ENCODE results near the gene AP3D1. TPM values are rescaled to one million over a fixed set of nuclear protein-coding genes. Genes with fewer than 3 reads are reported as not detected.

Gene AP3D1
- total and polyA plus RNA-seq, 2 donors (not counting 3 experiments of a cell fraction or from before 2014, with no cell fraction given), result 130 to 137 TPM

DNA sequence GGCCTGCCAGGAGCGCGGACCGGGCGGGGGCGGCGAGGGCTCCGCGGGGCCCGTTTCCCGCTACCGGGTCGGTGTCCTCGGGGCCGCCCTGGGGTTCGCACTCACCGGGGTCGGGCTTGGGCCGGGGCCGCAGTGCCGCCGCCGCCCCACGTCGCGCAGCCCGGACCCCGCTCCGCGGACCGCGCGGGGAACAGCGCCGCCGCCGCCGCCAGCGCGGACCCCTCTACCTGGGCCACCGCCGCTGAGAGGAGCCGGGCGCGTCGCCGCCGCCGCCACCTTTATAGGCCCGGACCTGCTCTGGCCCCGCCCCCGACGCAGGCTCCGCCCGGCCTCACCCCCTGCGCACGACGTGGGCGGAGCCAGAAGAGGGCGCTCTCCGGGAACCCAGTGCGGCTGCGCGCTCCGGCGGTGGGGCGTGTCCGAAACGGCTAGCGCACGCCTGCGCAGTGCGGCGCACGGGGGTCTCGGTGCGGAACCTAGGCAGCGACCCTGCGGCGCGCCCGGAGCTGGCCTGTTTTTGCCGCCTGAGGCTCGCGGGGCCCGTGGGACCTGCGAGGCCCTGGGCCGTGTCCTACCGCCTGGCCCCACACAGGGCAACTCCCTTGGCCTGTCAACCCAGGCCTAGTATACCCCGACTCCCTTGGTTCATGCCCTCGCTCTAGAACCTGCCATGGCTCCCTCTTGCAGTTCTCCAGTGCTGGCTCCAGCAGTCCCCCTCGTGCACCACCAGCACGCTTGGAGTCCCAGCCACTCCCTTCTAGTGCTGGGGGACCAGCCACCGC, 100.2 kb downstream of the AP3D1 start, which contains the start of gene MKNK2:
Gene MKNK2, minus strand, starts transcription at position 254 of the 782 bp plus-strand sequence. CDS start 393 bp downstream, outside the sequence.
- peak within 1 kb of the TSS; percentile 82 for H3K4me2 ChIP-seq (ENCODE audit: insufficient read depth, low read length)
- H2AFZ ChIP-seq (ENCODE audit: low read depth, low read length), result peak within 1 kb of the TSS; percentile 1
- H3K4me3 ChIP-seq (replicated peaks in 1 of 3; ENCODE audit: insufficient read depth in 1 of 3, low read depth in 1 of 3, low read length in 3 of 3), result peak within 1 kb of the TSS; percentile 81 to 95 (median 81)
- H3K27ac ChIP-seq (ENCODE audit: insufficient read depth, low read depth, low read length), result no peak within 1 kb of the TSS
- H3K9ac ChIP-seq (replicated peaks; ENCODE audit: extremely low read depth, insufficient read depth, low read length), result peak within 1 kb of the TSS; percentile 67
- POLR2A ChIA-PET, result interaction anchor here (0.6 to 1.4 kb wide), 3 partner anchors 9 to 188 kb away, joined by 3 to 7 read pairs (median 5); no protein-coding TSS in a partner anchor
- peak; percentile 98 for FAIRE-seq
- H3K9me1 ChIP-seq (replicated peaks; ENCODE audit: control insufficient read depth, extremely low read depth, insufficient read depth, low read length), result no peaks in the 10 kb centered on the region
- TF ChIP-seq JUN (IDR thresholded peaks at IDR 0.05; ENCODE audit: borderline replicate concordance, insufficient read depth, insufficient read length, low read depth) (no peak), FOS (IDR thresholded peaks at IDR 0.05; ENCODE audit: borderline replicate concordance, insufficient read depth, low read length) (no peak), POLR2AphosphoS5 (IDR thresholded peaks at IDR 0.05; ENCODE audit: insufficient read depth, low read depth, low read length) (peak; percentile 100), MYC (IDR thresholded peaks at IDR 0.05; ENCODE audit: low read depth, low read length) (no peak), GATA2 (IDR thresholded peaks at IDR 0.05; ENCODE audit: insufficient read depth, insufficient read length, low read depth, low read length) (no peak), EZH2 (IDR thresholded peaks at IDR 0.05; ENCODE audit: borderline replicate concordance, low read depth, low read length, severe bottlenecking) (no peak), POLR2A (IDR thresholded peaks at IDR 0.05; ENCODE audit: low read depth, low read length) (peak; percentile 100)
- TF ChIP-seq, protein P1, sequence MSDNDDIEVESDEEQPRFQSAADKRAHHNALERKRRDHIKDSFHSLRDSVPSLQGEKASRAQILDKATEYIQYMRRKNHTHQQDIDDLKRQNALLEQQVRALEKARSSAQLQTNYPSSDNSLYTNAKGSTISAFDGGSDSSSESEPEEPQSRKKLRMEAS (IDR thresholded peaks at IDR 0.05; ENCODE audit: insufficient read depth, insufficient read length), result no peak
- TF ChIP-seq, protein P2, sequence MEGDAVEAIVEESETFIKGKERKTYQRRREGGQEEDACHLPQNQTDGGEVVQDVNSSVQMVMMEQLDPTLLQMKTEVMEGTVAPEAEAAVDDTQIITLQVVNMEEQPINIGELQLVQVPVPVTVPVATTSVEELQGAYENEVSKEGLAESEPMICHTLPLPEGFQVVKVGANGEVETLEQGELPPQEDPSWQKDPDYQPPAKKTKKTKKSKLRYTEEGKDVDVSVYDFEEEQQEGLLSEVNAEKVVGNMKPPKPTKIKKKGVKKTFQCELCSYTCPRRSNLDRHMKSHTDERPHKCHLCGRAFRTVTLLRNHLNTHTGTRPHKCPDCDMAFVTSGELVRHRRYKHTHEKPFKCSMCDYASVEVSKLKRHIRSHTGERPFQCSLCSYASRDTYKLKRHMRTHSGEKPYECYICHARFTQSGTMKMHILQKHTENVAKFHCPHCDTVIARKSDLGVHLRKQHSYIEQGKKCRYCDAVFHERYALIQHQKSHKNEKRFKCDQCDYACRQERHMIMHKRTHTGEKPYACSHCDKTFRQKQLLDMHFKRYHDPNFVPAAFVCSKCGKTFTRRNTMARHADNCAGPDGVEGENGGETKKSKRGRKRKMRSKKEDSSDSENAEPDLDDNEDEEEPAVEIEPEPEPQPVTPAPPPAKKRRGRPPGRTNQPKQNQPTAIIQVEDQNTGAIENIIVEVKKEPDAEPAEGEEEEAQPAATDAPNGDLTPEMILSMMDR (IDR thresholded peaks at IDR 0.05; ENCODE audit: extremely low read depth in 1 of 2, insufficient read depth in 1 of 2, low read depth in 1 of 2, low read length in 2 of 2), result peak; percentile 59 to 61
- CTCF ChIA-PET, result interaction anchor here (1.1 to 3.2 kb wide), 3 partner anchors 14 to 19 kb away, joined by 3 to 17 read pairs (median 3); no protein-coding TSS in a partner anchor
- H3K36me3 ChIP-seq (ENCODE audit: control insufficient read depth in 2 of 2, extremely low read depth in 1 of 2, insufficient read depth in 2 of 2, low read length in 2 of 2), result peaks cover 0 to under 1% of the 10 kb centered on the region in 2 experiments
- no peaks in the 10 kb centered on the region for H3K27me3 ChIP-seq (ENCODE audit: control insufficient read depth in 2 of 2, insufficient read depth in 2 of 2, low read length in 2 of 2)
- H4K20me1 ChIP-seq (replicated peaks; ENCODE audit: control insufficient read depth, extremely low read depth, insufficient read depth, low read length), result no peaks in the 10 kb centered on the region
- dilution Hi-C loops (cut with MboI; ENCODE audit: extremely low pct_ligation_motif_present, low sequenced_read_pairs) (no loop called here), intact Hi-C loops (cut with micrococcal nuclease) (loop anchor here (1.0 kb wide), 3 partner anchors 9 to 45 kb away; partner anchors contain the start of genes IZUMO4 and MOB3A)
- no TSS peak for BruUV-seq (replicated peaks)
- peaks cover 44% of the 10 kb centered on the region for H3K79me2 ChIP-seq (ENCODE audit: control insufficient read depth, insufficient read depth, low read length)
- peak; percentile 80 for DNase-seq (ENCODE audit: low read depth, low spot score)
- H3K4me1 ChIP-seq (ENCODE audit: control insufficient read depth, extremely low read depth, insufficient read depth, low read length), result peaks cover 29% of the 10 kb centered on the region
- no peaks in the 10 kb centered on the region for H3K9me3 ChIP-seq (replicated peaks; ENCODE audit: control insufficient read depth, insufficient read depth, low read length)

Other genes starting within 250 kb of the AP3D1 start
- 8.0 and 11.7 TPM in 2 replicates for gene ADAT3, start 246.2 kb downstream of the AP3D1 start, total RNA-seq
- gene ADAT3, start 246.2 kb downstream of the AP3D1 start, polyA plus RNA-seq, result 5.7 and 8.6 TPM in 2 replicates
- 68.2 and 72.2 TPM in 2 replicates for gene SCAMP4, start 246.2 kb downstream of the AP3D1 start, total RNA-seq
- gene SCAMP4, start 246.2 kb downstream of the AP3D1 start, polyA plus RNA-seq, result 24.4 and 29.6 TPM in 2 replicates
- gene CSNK1G2, start 210.4 kb downstream of the AP3D1 start, total RNA-seq, result 93.8 and 96.6 TPM in 2 replicates
- 110 and 134 TPM in 2 replicates for gene CSNK1G2, start 210.4 kb downstream of the AP3D1 start, polyA plus RNA-seq
- 73.1 and 78.2 TPM in 2 replicates for gene BTBD2, start 135.9 kb downstream of the AP3D1 start, total RNA-seq
- gene BTBD2, start 135.9 kb downstream of the AP3D1 start, polyA plus RNA-seq, result 59.2 and 76.1 TPM in 2 replicates
- 86.1 and 87.5 TPM in 2 replicates for gene MKNK2, start 100.3 kb downstream of the AP3D1 start, total RNA-seq
- gene MKNK2, start 100.3 kb downstream of the AP3D1 start, polyA plus RNA-seq, result 65.1 and 96.2 TPM in 2 replicates
- 52.4 and 59.7 TPM in 2 replicates for gene MOB3A, start 55.2 kb downstream of the AP3D1 start, total RNA-seq
- 46.5 and 50.7 TPM in 2 replicates for gene MOB3A, start 55.2 kb downstream of the AP3D1 start, polyA plus RNA-seq
- 1.1 and 2.0 TPM in 2 replicates for gene IZUMO4, start 54.7 kb downstream of the AP3D1 start, total RNA-seq
- 2.0 and 3.2 TPM in 2 replicates for gene IZUMO4, start 54.7 kb downstream of the AP3D1 start, polyA plus RNA-seq
- gene DOT1L, start 12.4 kb upstream of the AP3D1 start, total RNA-seq, result 42.0 and 47.0 TPM in 2 replicates
- 7.6 and 7.7 TPM in 2 replicates for gene DOT1L, start 12.4 kb upstream of the AP3D1 start, polyA plus RNA-seq
- 73.4 and 82.4 TPM in 2 replicates for gene PLEKHJ1, start 84.8 kb upstream of the AP3D1 start, total RNA-seq
- gene PLEKHJ1, start 84.8 kb upstream of the AP3D1 start, polyA plus RNA-seq, result 115 and 125 TPM in 2 replicates
- 140 and 164 TPM in 2 replicates for gene SF3A2, start 85.3 kb upstream of the AP3D1 start, total RNA-seq
- 19.1 and 21.5 TPM in 2 replicates for gene SF3A2, start 85.3 kb upstream of the AP3D1 start, polyA plus RNA-seq
- gene AMH, start 97.8 kb upstream of the AP3D1 start, total RNA-seq, result 7.5 and 9.6 TPM in 2 replicates
- 3.3 and 4.3 TPM in 2 replicates for gene AMH, start 97.8 kb upstream of the AP3D1 start, polyA plus RNA-seq
- gene JSRP1, start 104.9 kb upstream of the AP3D1 start, total RNA-seq, result not detected in 2 replicates
- not detected in 2 replicates for gene JSRP1, start 104.9 kb upstream of the AP3D1 start, polyA plus RNA-seq
- gene PEAK3, start 130.6 kb upstream of the AP3D1 start, total RNA-seq, result not detected in 2 replicates
- 0.03 TPM in 1 of 2 replicates, not detected in the other for gene PEAK3, start 130.6 kb upstream of the AP3D1 start, polyA plus RNA-seq
- gene LINGO3, start 156.6 kb upstream of the AP3D1 start, total RNA-seq, result not detected in 2 replicates
- gene LINGO3, start 156.6 kb upstream of the AP3D1 start, polyA plus RNA-seq, result not detected in 2 replicates
- 124 and 131 TPM in 2 replicates for gene LSM7, start 177.0 kb upstream of the AP3D1 start, total RNA-seq
- 673 and 777 TPM in 2 replicates for gene LSM7, start 177.0 kb upstream of the AP3D1 start, polyA plus RNA-seq
- gene SPPL2B, start 177.1 kb upstream of the AP3D1 start, total RNA-seq, result 59.8 and 62.7 TPM in 2 replicates
- gene SPPL2B, start 177.1 kb upstream of the AP3D1 start, polyA plus RNA-seq, result 60.7 and 72.8 TPM in 2 replicates
- gene TMPRSS9, start 208.7 kb upstream of the AP3D1 start, total RNA-seq, result not detected in 2 replicates
- not detected in 2 replicates for gene TMPRSS9, start 208.7 kb upstream of the AP3D1 start, polyA plus RNA-seq

All from endothelial cell of umbilical vein (primary cell).